H9 (cell line): ENCODE measurements around the gene MRGPRX3. TPM values are rescaled to one million over a fixed set of nuclear protein-coding genes. Genes with fewer than 3 reads are reported as not detected.

Source experiments
- DNase-seq: peaks from one replicate; pipeline ENCODE4 v3.0.0-alpha.2; 2017
- H2AFZ ChIP-seq: one replicate; pipeline ENCODE4 v1.6.1; 2013; ENCODE audit warnings: mild to moderate bottlenecking, low read length, control low read depth, moderate library complexity
- H2AK5ac ChIP-seq: 2 replicates; pipeline ENCODE4 v1.6.1; 2013; ENCODE audit warnings: low read length, control low read depth, mixed read lengths; ENCODE audit not compliant: insufficient read length
- H2BK120ac ChIP-seq: one replicate; pipeline ENCODE4 v1.6.1; 2013; ENCODE audit warnings: low read depth, mild to moderate bottlenecking, low read length, control low read depth, inconsistent platforms; ENCODE audit not compliant: poor library complexity, severe bottlenecking
- H2BK12ac ChIP-seq: 2 replicates; pipeline ENCODE4 v1.6.1; 2013; ENCODE audit warnings: low read length, control low read depth, mixed read lengths, low read depth; ENCODE audit not compliant: insufficient read length
- H2BK15ac ChIP-seq: 2 replicates; pipeline ENCODE4 v1.6.1; 2013; ENCODE audit warnings: low read depth, low read length, control low read depth
- H2BK20ac ChIP-seq: one replicate; pipeline ENCODE4 v1.6.1; 2013; ENCODE audit warnings: low read depth, mild to moderate bottlenecking, low read length, control low read depth, inconsistent platforms; ENCODE audit not compliant: poor library complexity, severe bottlenecking
- H2BK5ac ChIP-seq: 2 replicates; pipeline ENCODE4 v1.6.1; 2013; ENCODE audit warnings: low read length, control low read depth, mixed read lengths; ENCODE audit not compliant: insufficient read length
- H3K14ac ChIP-seq: 2 replicates; pipeline ENCODE4 v1.6.1; 2013; ENCODE audit warnings: low read length, control low read depth; ENCODE audit not compliant: insufficient read depth
- H3K18ac ChIP-seq: 2 replicates; pipeline ENCODE4 v1.6.1; 2013; ENCODE audit warnings: low read depth, mild to moderate bottlenecking, mixed read lengths, low read length, control low read depth; ENCODE audit not compliant: insufficient read length
- H3K23ac ChIP-seq: 2 replicates; pipeline ENCODE4 v1.6.1; 2013; ENCODE audit warnings: low read length, control low read depth, mixed read lengths, low read depth; ENCODE audit not compliant: insufficient read length
- H3K23me2 ChIP-seq: 2 replicates; pipeline ENCODE4 v1.6.1; 2013; ENCODE audit warnings: low read depth, mild to moderate bottlenecking, mixed read lengths, low read length, control low read depth; ENCODE audit not compliant: insufficient read length, poor library complexity, severe bottlenecking
- H3K27ac ChIP-seq: 2 replicates; pipeline ENCODE4 v1.5.1; 2013; ENCODE audit warnings: low read length, control low read depth, mixed read lengths, low read depth; ENCODE audit not compliant: insufficient read length
- H3K27me3 ChIP-seq: 2 replicates; pipeline ENCODE4 v1.6.1; 2013; ENCODE audit warnings: low read length, control low read depth, inconsistent platforms; ENCODE audit not compliant: insufficient read depth
- H3K4ac ChIP-seq: 2 replicates; pipeline ENCODE4 v1.6.1; 2013; ENCODE audit warnings: low read depth, mild to moderate bottlenecking, control low read depth, inconsistent platforms, low read length, moderate library complexity
- H3K4me1 ChIP-seq: 2 replicates; pipeline ENCODE4 v1.6.1; 2013; ENCODE audit warnings: low read length, control low read depth, inconsistent platforms; ENCODE audit not compliant: insufficient read depth
- H3K4me2 ChIP-seq: 2 replicates; pipeline ENCODE4 v1.6.1; 2013; ENCODE audit warnings: low read length, control low read depth, mixed read lengths; ENCODE audit not compliant: insufficient read length, insufficient read depth
- H3K56ac ChIP-seq: 2 replicates; pipeline ENCODE4 v1.6.1; 2013; ENCODE audit warnings: low read depth, mild to moderate bottlenecking, mixed read lengths, low read length, control low read depth; ENCODE audit not compliant: insufficient read length
- H3K79me1 ChIP-seq: 2 replicates; pipeline ENCODE4 v1.6.1; 2013; ENCODE audit warnings: low read depth, mild to moderate bottlenecking, moderate library complexity, low read length, control low read depth, inconsistent platforms; ENCODE audit not compliant: insufficient read depth, poor library complexity, severe bottlenecking
- H3K79me2 ChIP-seq: 2 replicates; pipeline ENCODE4 v1.6.1; 2013; ENCODE audit warnings: low read length, control low read depth, inconsistent platforms; ENCODE audit not compliant: insufficient read depth
- H3K9ac ChIP-seq: 2 replicates; pipeline ENCODE4 v1.6.1; 2013; ENCODE audit warnings: low read length, control low read depth, mixed read lengths; ENCODE audit not compliant: insufficient read length; ENCODE audit errors: extremely low read depth
- H3K9me3 ChIP-seq: one replicate; pipeline ENCODE4 v1.6.1; 2013; ENCODE audit warnings: low read depth, low read length, inconsistent platforms; ENCODE audit not compliant: control insufficient read depth
- H3T11ph ChIP-seq: one replicate; pipeline ENCODE4 v1.6.1; 2013; ENCODE audit warnings: mild to moderate bottlenecking, low read length, control low read depth, inconsistent platforms
- H4K20me1 ChIP-seq: one replicate; pipeline ENCODE4 v1.6.1; 2013; ENCODE audit not compliant: control insufficient read depth, insufficient read length, insufficient read depth
- H4K5ac ChIP-seq: 2 replicates; pipeline ENCODE4 v1.6.1; 2013; ENCODE audit warnings: low read depth, mild to moderate bottlenecking, mixed read lengths, low read length, control low read depth; ENCODE audit not compliant: insufficient read length
- H4K8ac ChIP-seq: replicated peaks from 2 replicates; pipeline ENCODE4 v1.6.1; 2013; ENCODE audit warnings: low read length, control low read depth, mixed read lengths, low read depth; ENCODE audit not compliant: insufficient read length
- H4K91ac ChIP-seq: 2 replicates; pipeline ENCODE4 v1.6.1; 2013; ENCODE audit warnings: low read depth, mild to moderate bottlenecking, moderate library complexity, mixed read lengths, low read length, control low read depth; ENCODE audit not compliant: insufficient read length
- H3K27ac Mint-ChIP-seq, 3 experiments: 2 replicates in 2 of 3; 3 replicates in 1 of 3; pipeline ENCODE4 v1.8.0; 2020 to 2021; ENCODE audit warnings: mixed read lengths in 3 of 3, mild to moderate bottlenecking in 1 of 3, moderate library complexity in 1 of 3
- H3K27me3 Mint-ChIP-seq: 2 replicates; pipeline ENCODE4 v1.8.0; 2021; ENCODE audit warnings: low read depth, mild to moderate bottlenecking, moderate library complexity, mixed read lengths
- H3K36me3 Mint-ChIP-seq, 3 experiments: 2 replicates in 2 of 3; 3 replicates in 1 of 3; pipeline ENCODE4 v1.8.0; 2020 to 2021; ENCODE audit warnings: low read depth in 3 of 3, mixed read lengths in 3 of 3; ENCODE audit not compliant: insufficient read depth in 1 of 3
- H3K4me1 Mint-ChIP-seq, 2 experiments: 2 replicates each; pipeline ENCODE4 v1.8.0; 2020; ENCODE audit warnings: mixed read lengths in 2 of 2
- H3K4me3 Mint-ChIP-seq, 2 experiments: 2 replicates in 1 of 2; 3 replicates in 1 of 2; pipeline ENCODE4 v1.8.0; 2020 to 2021; ENCODE audit warnings: mild to moderate bottlenecking in 2 of 2, mixed read lengths in 2 of 2, moderate library complexity in 1 of 2
- H3K9me3 Mint-ChIP-seq, 2 experiments: 2 replicates in 1 of 2; 3 replicates in 1 of 2; pipeline ENCODE4 v1.8.0; 2020; ENCODE audit warnings: mild to moderate bottlenecking in 2 of 2, mixed read lengths in 2 of 2, moderate library complexity in 1 of 2
- WGBS: extraction: QIAGEN DNeasy Blood & Tissue Kit; methylation state at CpG from one replicate; pipeline ENCODE4 v1.1.7; 2013; ENCODE audit warnings: missing lambda C conversion rate, low lambda C conversion rate, mixed read lengths; ENCODE audit not compliant: insufficient read length; ENCODE audit errors: extremely low coverage; 5-methylcytosine and 5-hydroxymethylcytosine counted together
- total RNA-seq: library from RNA; stranded (reverse); gene quantifications from 2 replicates; pipeline ENCODE4 v1.2.1, GENCODE V29; 2021
- TF ChIP-seq, protein P1 (sequence below): fragments of 200-600 bp; sonication (generic); conservative IDR thresholded peaks from 3 replicates; pipeline ENCODE4 v1.8.0; 2021; ENCODE audit warnings: antibody characterized with exemption, mild to moderate bottlenecking

Gene MRGPRX3
- total RNA-seq, 1 experiment from 2014 or later: not detected

DNA sequence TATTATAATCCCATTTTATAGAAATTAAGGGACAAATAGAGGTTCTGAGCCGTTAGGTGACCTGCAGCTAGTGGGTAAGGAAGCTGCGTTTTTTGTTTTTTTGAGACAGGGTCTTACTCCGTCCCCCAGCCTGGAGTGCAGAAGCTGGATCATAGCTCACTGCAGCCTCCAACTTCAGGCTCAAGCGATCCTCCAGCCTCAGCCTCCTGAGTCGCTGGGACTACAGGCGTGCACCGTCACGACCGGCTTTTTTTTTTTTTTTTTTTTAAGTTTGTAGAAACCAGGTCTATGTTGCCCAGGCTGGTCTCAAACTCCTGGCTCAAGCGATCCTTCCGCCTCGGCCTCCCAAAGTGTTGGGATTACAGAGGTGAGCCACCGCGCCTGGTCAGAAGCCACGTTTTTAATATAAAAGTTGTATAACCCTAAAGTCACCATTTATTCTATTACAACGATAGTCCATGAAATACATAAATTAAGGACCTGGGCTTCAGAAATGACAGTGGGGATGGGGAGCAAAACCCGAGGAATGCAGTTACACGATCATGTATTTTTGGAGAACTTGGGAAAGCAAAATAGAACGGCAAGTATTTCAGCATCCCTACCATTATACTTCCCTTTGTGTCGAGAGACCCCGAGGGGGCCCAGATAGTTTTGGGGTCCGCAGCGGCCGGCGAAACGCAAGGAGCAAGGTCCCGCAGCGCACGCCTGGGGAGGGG is 27.1 kb upstream of the MRGPRX3 start:
- H3K4me1 Mint-ChIP-seq: peaks cover 8 to 10% of the 10 kb centered on the region in 2 experiments
- Histone ChIP-seq H4K8ac (no peak overlapping the region), H3K23ac (no peak overlapping the region)

More for the DNA sequence above, 27.1 kb upstream of the MRGPRX3 start:
- Histone ChIP-seq H2AFZ (no peak overlapping the region), H2BK5ac (no peak overlapping the region), H3K27me3 (no peaks in the 10 kb centered on the region), H2BK120ac (no peak overlapping the region), H3K56ac (no peak overlapping the region), H3K9me3 (no peaks in the 10 kb centered on the region), H3K14ac (no peak overlapping the region), H2BK12ac (no peak overlapping the region), H3K18ac (no peak overlapping the region), H3K79me1 (no peaks in the 10 kb centered on the region), H3K4me1 (no peaks in the 10 kb centered on the region), H4K20me1 (no peaks in the 10 kb centered on the region), H3T11ph (no peak overlapping the region), H3K23me2 (peaks cover 6% of the 10 kb centered on the region), H4K91ac (no peak overlapping the region), H3K27ac (no peak overlapping the region), H3K4ac (no peak overlapping the region), H3K79me2 (peaks cover 10% of the 10 kb centered on the region; the same call in 1 of the 2 replicates), H2BK15ac (no peak overlapping the region), H3K9ac (peak overlapping the region; percentile 75), H2AK5ac (no peak overlapping the region), H4K5ac (no peak overlapping the region), H2BK20ac (no peak overlapping the region), H3K4me2 (peak overlapping the region; percentile 53)
- DNase-seq: no peak
- H3K27ac Mint-ChIP-seq: peak overlapping the region; percentile 16 to 94 (median 53); a peak in 3 of 7 replicates
- no CpG with 5 or more reads among the region's 29 CpGs for WGBS
- H3K4me3 Mint-ChIP-seq: peak overlapping the region; percentile 91 to 97
- H3K27me3 Mint-ChIP-seq: peaks cover 6% of the 10 kb centered on the region
- 0 out of 5 replicates have a peak, but pooled peaks cover 0 to 2% of the 10 kb centered on the region in 2 experiments for H3K9me3 Mint-ChIP-seq
- peaks cover 14 to 33% (median 32%) of the 10 kb centered on the region in 3 experiments; a peak in 5 of 7 replicates for H3K36me3 Mint-ChIP-seq
- TF ChIP-seq, protein P1, sequence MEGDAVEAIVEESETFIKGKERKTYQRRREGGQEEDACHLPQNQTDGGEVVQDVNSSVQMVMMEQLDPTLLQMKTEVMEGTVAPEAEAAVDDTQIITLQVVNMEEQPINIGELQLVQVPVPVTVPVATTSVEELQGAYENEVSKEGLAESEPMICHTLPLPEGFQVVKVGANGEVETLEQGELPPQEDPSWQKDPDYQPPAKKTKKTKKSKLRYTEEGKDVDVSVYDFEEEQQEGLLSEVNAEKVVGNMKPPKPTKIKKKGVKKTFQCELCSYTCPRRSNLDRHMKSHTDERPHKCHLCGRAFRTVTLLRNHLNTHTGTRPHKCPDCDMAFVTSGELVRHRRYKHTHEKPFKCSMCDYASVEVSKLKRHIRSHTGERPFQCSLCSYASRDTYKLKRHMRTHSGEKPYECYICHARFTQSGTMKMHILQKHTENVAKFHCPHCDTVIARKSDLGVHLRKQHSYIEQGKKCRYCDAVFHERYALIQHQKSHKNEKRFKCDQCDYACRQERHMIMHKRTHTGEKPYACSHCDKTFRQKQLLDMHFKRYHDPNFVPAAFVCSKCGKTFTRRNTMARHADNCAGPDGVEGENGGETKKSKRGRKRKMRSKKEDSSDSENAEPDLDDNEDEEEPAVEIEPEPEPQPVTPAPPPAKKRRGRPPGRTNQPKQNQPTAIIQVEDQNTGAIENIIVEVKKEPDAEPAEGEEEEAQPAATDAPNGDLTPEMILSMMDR: no peak
